Stimulated activated CD4-positive, alpha-beta T cell treated with anti-CD3 and anti-CD28 coated beads, Interleukin-12 subunit alpha, Interleukin-12 subunit beta, amount 100 ng/mL, for 48 hours (primary cell): Measurements from ENCODE around the gene ETNK2.

Experiments used
- DNase-seq, 3 donors: peaks; one replicate each; pipeline ENCODE4 v3.0.0-alpha.2; 2020; ENCODE audit warnings: low read depth in 2 of 3, low spot score in 1 of 3

The ETNK2 gene

GRCh38 chr1:204127597-204128242, 24.1 kb downstream of the ETNK2 start:
- DNase-seq, result no peak

GRCh38 chr1:204126956-204127355, 24.9 kb downstream of the ETNK2 start:
- DNase-seq, result no peak

- DNase-seq, result no peak
Observed at GRCh38 chr1:204126386-204126785, 25.5 kb downstream of the ETNK2 start.

- no peak for DNase-seq
Observed at GRCh38 chr1:204125759-204126351, 26.0 kb downstream of the ETNK2 start.

GRCh38 chr1:204124639-204125038, 27.2 kb downstream of the ETNK2 start:
- DNase-seq, result no peak

- no peak for DNase-seq
Observed at GRCh38 chr1:204123376-204123775, 28.5 kb downstream of the ETNK2 start.

GRCh38 chr1:204121840-204122555, 29.8 kb downstream of the ETNK2 start:
- DNase-seq, result no peak

- DNase-seq, result no peak
Observed at GRCh38 chr1:204116539-204116938, 35.3 kb downstream of the ETNK2 start.

- DNase-seq, result no peak
Observed at GRCh38 chr1:204115116-204115515, 36.7 kb downstream of the ETNK2 start.

- DNase-seq, result no peak
Observed at GRCh38 chr1:204114606-204115005, 37.2 kb downstream of the ETNK2 start.

GRCh38 chr1:204113896-204114295, 37.9 kb downstream of the ETNK2 start:
- no peak for DNase-seq

- DNase-seq, result no peak
Observed at GRCh38 chr1:204112876-204113730, 38.7 kb downstream of the ETNK2 start.

- no peak for DNase-seq
Observed at GRCh38 chr1:204110894-204111633, 40.8 kb downstream of the ETNK2 start.

GRCh38 chr1:204108312-204109141, 43.3 kb downstream of the ETNK2 start:
- DNase-seq, result no peak

GRCh38 chr1:204107892-204108291, 44.0 kb downstream of the ETNK2 start:
- DNase-seq, result no peak

GRCh38 chr1:204106825-204107224, 45.0 kb downstream of the ETNK2 start:
- no peak for DNase-seq

GRCh38 chr1:204105131-204105515, 46.7 kb downstream of the ETNK2 start:
- DNase-seq, result no peak

- DNase-seq, result no peak
Observed at GRCh38 chr1:204104331-204105130, 47.3 kb downstream of the ETNK2 start.

- no peak for DNase-seq
Observed at GRCh38 chr1:204103431-204103741, 48.5 kb downstream of the ETNK2 start.
